Measurements from ENCODE around the gene TUB.
A peak's percentile ranks its signal among the peaks of the same experiment; 100 is the strongest.

TUB gene

GRCh38 chr11:8092587-8093424 is 11.8 kb downstream of the TUB start:
- peak; percentile 74 for DNase-seq (ENCODE audit: low spot score)

GRCh38 chr11:8093931-8094575 is 13.0 kb downstream of the TUB start:
- DNase-seq (ENCODE audit: low spot score) = no peak

GRCh38 chr11:8094656-8095055 is 13.6 kb downstream of the TUB start:
- DNase-seq (ENCODE audit: low spot score) = no peak

GRCh38 chr11:8095371-8095770 is 14.4 kb downstream of the TUB start:
- no peak for DNase-seq (ENCODE audit: low spot score)

- DNase-seq (ENCODE audit: low spot score) = no peak
Measured at GRCh38 chr11:8095806-8096522, 15.0 kb downstream of the TUB start.

GRCh38 chr11:8096575-8096974 is 15.6 kb downstream of the TUB start:
- DNase-seq (ENCODE audit: low spot score) = no peak

GRCh38 chr11:8097062-8097461 is 16.1 kb downstream of the TUB start:
- no peak for DNase-seq (ENCODE audit: low spot score)

GRCh38 chr11:8097468-8097867 is 16.5 kb downstream of the TUB start:
- DNase-seq (ENCODE audit: low spot score) = no peak

- DNase-seq (ENCODE audit: low spot score) = no peak
Measured at GRCh38 chr11:8097926-8098325, 16.9 kb downstream of the TUB start.

- no peak for DNase-seq (ENCODE audit: low spot score)
Measured at GRCh38 chr11:8098361-8098760, 17.4 kb downstream of the TUB start.

- no peak for DNase-seq (ENCODE audit: low spot score)
Measured at GRCh38 chr11:8098879-8099278, 17.9 kb downstream of the TUB start.

GRCh38 chr11:8099291-8099899 is 18.4 kb downstream of the TUB start:
- DNase-seq (ENCODE audit: low spot score) = peak; percentile 68

- no peak for DNase-seq (ENCODE audit: low spot score)
Measured at GRCh38 chr11:8100158-8100557, 19.1 kb downstream of the TUB start.

GRCh38 chr11:8100605-8101004 is 19.6 kb downstream of the TUB start:
- DNase-seq (ENCODE audit: low spot score) = no peak

- DNase-seq (ENCODE audit: low spot score) = no peak
Measured at GRCh38 chr11:8101421-8101820, 20.4 kb downstream of the TUB start.

- DNase-seq (ENCODE audit: low spot score) = no peak
Measured at GRCh38 chr11:8102296-8102915, 21.4 kb downstream of the TUB start.

GRCh38 chr11:8102965-8103364 is 22.0 kb downstream of the TUB start:
- no peak for DNase-seq (ENCODE audit: low spot score)

- DNase-seq (ENCODE audit: low spot score) = no peak
Measured at GRCh38 chr11:8103909-8104308, 22.9 kb downstream of the TUB start.

- no peak for DNase-seq (ENCODE audit: low spot score)
Measured at GRCh38 chr11:8105133-8105532, 24.1 kb downstream of the TUB start.

GRCh38 chr11:8105666-8106065 is 24.7 kb downstream of the TUB start:
- no peak for DNase-seq (ENCODE audit: low spot score)

- no peak for DNase-seq (ENCODE audit: low spot score)
Measured at GRCh38 chr11:8106679-8107078, 25.7 kb downstream of the TUB start.

GRCh38 chr11:8107642-8108041 is 26.6 kb downstream of the TUB start:
- no peak for DNase-seq (ENCODE audit: low spot score)

Data from RKO (cell line).